ENCODE results near the gene CDON.
A peak's percentile ranks its signal among the peaks of the same experiment; 100 is the strongest.

The CDON gene

DNA sequence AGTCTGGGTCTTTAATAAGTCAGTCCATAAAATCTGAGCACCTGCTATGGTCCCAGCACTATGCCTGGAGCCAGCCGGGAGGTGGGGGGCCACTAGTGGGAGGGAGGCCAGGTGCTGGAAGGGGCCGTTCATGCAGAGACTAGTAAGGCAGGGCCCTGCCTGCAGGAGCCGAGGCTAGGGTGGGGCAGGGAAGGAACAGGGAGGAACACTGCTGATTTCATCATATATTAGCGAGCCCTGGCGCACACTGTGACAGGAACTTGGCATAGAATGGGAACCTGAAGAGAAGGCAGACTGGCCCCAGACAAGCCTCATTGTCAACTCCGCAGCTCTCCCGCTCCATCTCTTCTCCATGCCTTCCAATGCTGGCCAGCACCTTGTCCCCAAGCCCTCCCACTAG is 109.7 kb downstream of the CDON start:
- Mint-ChIP-seq H3K36me3 (ENCODE audit: low read depth) (peaks cover 23% of the 10 kb centered on the region), H3K9me3 (no peaks in the 10 kb centered on the region), H3K27ac (peak overlapping the region; percentile 17 to 80 (median 78)), H3K27me3 (ENCODE audit: low read depth) (no peaks in the 10 kb centered on the region), H3K4me1 (peaks cover 50% of the 10 kb centered on the region), H3K4me3 (no peak overlapping the region)
- TF ChIP-seq, protein P1, sequence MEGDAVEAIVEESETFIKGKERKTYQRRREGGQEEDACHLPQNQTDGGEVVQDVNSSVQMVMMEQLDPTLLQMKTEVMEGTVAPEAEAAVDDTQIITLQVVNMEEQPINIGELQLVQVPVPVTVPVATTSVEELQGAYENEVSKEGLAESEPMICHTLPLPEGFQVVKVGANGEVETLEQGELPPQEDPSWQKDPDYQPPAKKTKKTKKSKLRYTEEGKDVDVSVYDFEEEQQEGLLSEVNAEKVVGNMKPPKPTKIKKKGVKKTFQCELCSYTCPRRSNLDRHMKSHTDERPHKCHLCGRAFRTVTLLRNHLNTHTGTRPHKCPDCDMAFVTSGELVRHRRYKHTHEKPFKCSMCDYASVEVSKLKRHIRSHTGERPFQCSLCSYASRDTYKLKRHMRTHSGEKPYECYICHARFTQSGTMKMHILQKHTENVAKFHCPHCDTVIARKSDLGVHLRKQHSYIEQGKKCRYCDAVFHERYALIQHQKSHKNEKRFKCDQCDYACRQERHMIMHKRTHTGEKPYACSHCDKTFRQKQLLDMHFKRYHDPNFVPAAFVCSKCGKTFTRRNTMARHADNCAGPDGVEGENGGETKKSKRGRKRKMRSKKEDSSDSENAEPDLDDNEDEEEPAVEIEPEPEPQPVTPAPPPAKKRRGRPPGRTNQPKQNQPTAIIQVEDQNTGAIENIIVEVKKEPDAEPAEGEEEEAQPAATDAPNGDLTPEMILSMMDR (IDR thresholded peaks at IDR 0.05; ENCODE audit: unreplicated experiment in 3 of 3) = no peak

DNA sequence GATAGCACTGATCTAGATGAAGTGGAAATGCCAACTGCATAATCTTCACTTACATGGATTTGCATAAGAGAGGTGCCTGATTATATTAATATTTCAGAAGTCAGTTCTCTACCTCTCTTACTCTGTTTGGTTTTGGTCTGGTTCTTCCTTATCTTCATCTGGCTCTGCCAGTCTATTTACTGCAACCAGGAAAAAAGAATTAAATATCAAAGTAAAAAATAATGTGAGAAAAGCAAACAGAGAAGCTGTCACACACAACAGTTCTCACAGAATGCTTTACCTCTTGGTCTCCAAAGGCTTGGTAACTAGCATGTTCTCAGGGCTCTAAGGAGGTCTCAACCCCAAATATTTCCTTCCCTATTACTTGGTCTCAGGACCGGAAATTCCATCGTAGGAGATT is 110.1 kb downstream of the CDON start:
- Mint-ChIP-seq H3K36me3 (ENCODE audit: low read depth) (peaks cover 18% of the 10 kb centered on the region), H3K4me3 (no peak overlapping the region), H3K4me1 (peaks cover 46% of the 10 kb centered on the region), H3K27me3 (ENCODE audit: low read depth) (no peaks in the 10 kb centered on the region), H3K9me3 (no peaks in the 10 kb centered on the region), H3K27ac (peak overlapping the region; percentile 21 to 80 (median 78))
- TF ChIP-seq, protein P1 (IDR thresholded peaks at IDR 0.05; ENCODE audit: unreplicated experiment in 3 of 3) = no peak

DNA sequence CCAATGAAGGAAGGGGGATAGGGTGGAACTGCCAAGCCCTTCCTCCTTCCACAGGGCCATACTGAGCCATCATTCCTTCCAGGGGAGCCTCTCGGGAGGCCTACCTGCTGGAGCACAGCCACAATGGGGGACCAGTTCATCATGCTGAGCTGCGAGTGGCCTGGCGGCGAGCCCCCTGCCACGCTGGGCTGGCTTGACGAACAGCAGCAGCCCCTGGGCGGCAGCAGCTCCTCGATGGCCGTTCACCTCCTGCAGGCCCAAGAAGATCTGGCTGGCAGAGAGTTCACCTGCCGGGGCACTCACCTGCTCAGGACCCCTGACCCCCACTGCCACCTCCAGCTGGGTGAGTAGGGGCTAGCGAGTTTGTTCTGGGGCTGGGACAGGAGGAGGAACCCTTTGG is 110.9 kb downstream of the CDON start:
- Mint-ChIP-seq H3K9me3 (no peaks in the 10 kb centered on the region), H3K4me1 (peaks cover 43% of the 10 kb centered on the region), H3K4me3 (peak overlapping the region in 1 of 3 experiments; percentile 12), H3K27me3 (ENCODE audit: low read depth) (no peaks in the 10 kb centered on the region), H3K27ac (peak overlapping the region; percentile 29 to 94 (median 80)), H3K36me3 (ENCODE audit: low read depth) (peaks cover 14% of the 10 kb centered on the region)
- TF ChIP-seq, protein P1 (IDR thresholded peaks at IDR 0.05; ENCODE audit: unreplicated experiment in 3 of 3) = no peak

DNA sequence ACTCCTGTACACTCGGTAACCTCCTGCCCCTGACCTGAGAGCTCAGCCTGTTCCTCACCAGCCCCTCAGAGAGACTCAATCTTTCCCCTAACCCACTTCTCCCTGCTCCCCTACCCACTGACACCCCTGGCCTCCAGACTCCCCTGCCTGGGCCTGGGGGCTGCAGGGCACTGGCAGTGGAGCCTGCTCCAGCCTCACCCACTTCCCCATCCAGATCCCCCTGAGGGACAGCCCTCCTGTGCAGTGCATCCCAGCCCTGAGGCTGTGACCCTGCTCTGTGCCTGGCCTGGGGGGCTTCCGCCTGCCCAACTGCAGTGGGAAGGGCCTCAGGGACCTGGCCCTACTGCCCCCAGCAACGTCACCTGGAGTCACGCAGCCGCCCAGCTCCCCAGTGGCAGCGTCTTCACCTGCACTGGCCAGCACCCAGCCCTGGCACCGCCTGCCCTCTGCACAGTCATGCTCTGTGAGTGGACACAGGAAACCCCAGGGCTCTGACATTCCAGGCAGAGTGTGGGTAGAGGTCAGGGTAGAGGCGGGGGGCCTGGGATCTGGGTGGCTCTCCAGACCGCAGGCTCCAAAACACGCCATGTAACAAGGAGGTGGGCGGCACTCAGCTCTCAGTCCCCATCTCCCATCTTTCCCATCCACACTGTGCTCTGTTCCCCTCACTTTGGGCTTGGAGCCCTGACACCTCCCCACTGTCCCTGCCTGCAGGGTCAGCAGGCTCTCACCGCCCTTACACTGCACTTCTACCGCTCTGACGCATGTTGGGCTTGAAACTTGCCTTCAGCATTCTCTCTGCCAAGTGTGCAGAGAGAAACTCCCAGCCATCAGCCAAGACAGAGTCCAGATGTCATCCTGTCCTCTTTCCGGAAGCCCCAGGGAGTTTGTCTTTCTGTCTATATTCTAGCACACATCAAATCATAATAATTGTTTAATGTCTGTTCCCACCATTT is 111.7 kb downstream of the CDON start:
- Mint-ChIP-seq H3K9me3 (no peaks in the 10 kb centered on the region), H3K36me3 (ENCODE audit: low read depth) (peaks cover 7% of the 10 kb centered on the region), H3K27me3 (ENCODE audit: low read depth) (no peaks in the 10 kb centered on the region), H3K4me1 (peaks cover 36% of the 10 kb centered on the region), H3K27ac (peak overlapping the region; percentile 29 to 94 (median 80)), H3K4me3 (peak overlapping the region in 1 of 3 experiments; percentile 23)
- TF ChIP-seq, protein P1 (IDR thresholded peaks at IDR 0.05; ENCODE audit: unreplicated experiment in 3 of 3) = no peak

DNA sequence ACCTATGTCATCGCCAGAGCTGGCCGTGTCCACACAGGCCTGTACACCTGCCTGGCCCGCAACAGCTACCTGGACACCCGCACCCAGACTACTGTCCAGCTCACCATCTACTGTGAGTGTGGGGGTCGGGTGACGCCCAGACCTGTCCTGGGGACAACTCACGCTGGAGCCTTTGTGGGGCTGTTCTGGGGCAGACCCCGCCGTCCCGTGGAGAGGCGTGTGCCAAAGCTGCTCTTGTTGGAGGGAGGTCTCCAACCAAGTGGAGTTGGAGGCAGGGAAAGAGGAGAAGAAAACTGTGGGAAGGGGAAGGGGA is 112.5 kb downstream of the CDON start:
- H3K36me3 Mint-ChIP-seq (ENCODE audit: low read depth) = no peaks in the 10 kb centered on the region
- no peaks in the 10 kb centered on the region for H3K9me3 Mint-ChIP-seq
- peaks cover 36% of the 10 kb centered on the region for H3K4me1 Mint-ChIP-seq
- H3K4me3 Mint-ChIP-seq = no peak overlapping the region
- no peak overlapping the region for H3K27ac Mint-ChIP-seq
- TF ChIP-seq, protein P1 (IDR thresholded peaks at IDR 0.05; ENCODE audit: unreplicated experiment in 3 of 3) = no peak
- no peaks in the 10 kb centered on the region for H3K27me3 Mint-ChIP-seq (ENCODE audit: low read depth)

Measured in nephron (organoid).